GM21447 (cell line): ENCODE measurements around the gene IL36G.

Experiments used
- ATAC-seq: cut with Tn5 transposase; IDR thresholded peaks from one replicate; pipeline ENCODE4 v1.9.1; 2021; ENCODE audit not compliant: unreplicated experiment

Gene IL36G

DNA sequence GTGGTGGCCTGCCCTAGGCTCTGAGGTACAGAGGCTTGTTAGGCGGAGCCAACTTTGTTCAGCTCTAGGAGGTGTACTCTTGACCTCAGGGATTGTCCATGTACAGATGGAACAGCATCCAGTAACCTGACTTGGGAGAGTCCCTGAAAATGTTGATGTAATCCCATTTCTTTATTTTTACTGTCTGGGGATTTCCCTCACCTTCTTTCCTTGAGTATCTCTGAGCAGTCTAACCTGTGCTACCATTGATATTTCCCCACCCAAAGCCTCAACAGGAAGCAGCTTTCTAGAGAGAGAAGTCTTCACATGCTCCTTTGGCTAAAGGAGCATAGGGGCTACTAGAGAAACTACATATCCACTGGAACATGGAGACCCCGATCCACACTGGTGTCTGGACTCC, 37.8 kb downstream of the IL36G start:
- ATAC-seq: no peak

DNA sequence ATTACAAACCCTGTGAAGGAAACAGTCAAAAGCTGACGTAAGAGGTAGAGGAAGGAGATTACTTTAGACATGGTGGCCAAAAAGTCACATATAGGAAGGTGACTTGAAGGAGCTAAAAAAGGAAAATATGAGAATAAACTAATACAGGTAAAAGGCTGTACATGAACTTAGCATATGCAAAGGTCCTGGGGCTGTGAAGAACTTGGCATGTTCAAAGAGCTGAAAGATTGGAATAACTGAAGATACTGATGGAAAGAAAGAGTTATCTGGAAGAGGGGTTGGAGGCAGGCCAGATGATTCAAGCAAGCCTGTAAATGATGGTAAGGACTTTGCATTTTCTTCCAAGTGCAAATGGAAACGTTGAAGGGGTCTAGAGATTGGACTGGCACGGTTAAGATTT, 40.7 kb downstream of the IL36G start:
- no peak for ATAC-seq

DNA sequence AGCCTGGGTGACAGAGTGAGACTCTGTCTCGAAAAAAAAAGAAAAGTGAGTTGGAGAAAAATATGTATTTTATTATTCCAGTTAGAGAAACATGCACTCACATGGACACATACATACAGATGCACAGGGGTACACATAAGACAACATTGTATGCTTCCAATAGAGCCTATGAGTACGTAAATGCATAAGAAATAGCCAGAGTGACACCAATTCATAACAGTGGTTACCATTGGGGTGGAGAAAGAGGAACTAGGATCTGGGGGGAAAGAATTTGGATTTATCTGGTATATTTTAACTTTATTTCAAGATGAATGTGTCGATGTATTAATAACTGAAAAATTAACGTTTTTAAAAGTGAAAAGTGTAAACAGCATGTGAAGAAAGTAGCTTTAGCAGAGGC, 43.5 kb downstream of the IL36G start:
- no peak for ATAC-seq

DNA sequence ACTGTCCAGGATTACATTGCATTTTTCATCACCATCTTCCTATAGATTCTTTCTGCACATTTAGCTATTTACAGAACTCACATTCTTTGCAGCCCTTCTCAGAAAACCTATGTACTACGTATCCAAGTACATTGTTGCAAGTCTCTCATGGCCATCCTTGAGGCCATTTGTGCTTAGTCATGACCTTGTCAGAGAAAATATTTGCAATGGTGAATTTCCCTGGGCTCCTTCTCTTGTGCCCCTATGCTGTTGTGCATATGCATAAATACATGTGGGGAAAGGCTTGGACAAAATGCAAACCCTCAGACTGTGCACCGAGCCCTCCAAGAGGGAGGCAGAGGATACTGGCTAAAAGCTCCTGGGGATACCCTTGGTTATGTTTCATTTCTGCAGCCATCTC, 47.0 kb downstream of the IL36G start:
- ATAC-seq: no peak

DNA sequence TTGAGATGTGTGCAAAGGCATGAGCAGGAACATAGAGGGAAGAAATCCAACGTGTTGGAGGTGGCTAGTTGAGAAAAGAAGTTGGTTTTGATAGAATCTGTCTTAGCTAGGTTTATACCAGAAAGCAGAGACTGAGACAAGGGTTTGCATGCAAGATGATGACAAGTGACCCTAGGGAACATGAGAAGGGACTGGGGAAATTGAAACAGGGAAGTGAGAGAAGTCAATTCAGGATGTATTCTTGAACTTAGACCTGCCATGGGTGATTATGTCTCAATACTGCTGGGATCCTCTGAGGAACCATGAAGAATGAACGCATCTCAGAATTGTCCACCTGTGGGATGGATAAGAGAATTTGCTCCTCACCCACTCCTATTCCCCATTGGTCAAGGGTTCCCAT, 47.9 kb downstream of the IL36G start:
- no peak for ATAC-seq

DNA sequence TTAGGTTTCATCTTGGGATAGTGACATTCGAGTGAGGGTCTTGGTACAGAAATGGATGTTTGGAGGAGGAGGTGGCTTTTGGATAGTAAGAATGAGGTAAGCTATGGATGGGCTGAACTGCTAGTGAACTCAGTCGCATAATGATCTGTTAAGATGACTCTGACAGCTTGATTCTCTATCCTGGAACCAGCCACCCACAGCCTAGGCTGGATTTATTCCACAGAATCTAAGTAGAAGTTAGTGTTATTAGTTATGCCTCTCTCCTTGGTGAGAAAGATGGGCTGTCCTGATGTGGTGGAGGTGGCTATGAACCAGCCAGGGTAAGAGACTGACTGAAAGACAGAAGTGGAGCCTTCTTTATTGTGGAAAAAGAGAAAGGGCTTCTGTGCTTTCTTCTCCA, 49.9 kb downstream of the IL36G start:
- ATAC-seq: no peak

DNA sequence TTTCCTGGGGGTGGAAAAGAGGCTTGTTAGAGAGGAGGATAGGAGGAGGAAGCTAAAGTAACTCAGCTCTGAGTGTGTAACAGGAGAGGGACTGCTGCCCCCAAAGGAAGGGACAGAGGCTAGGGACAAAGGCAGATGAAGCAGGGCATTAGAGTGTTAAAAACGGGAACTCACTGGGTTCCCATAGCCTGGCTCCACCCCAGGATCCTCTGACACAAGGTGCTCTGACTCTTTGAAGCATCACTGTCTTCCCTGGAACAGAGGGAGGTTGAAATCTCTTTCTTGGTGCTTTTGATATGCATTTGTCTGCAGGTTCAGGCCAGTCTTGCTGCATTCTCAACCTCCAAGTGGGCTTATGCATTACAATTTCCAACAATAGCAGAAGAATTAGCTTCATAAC, 50.3 kb downstream of the IL36G start:
- no peak for ATAC-seq

DNA sequence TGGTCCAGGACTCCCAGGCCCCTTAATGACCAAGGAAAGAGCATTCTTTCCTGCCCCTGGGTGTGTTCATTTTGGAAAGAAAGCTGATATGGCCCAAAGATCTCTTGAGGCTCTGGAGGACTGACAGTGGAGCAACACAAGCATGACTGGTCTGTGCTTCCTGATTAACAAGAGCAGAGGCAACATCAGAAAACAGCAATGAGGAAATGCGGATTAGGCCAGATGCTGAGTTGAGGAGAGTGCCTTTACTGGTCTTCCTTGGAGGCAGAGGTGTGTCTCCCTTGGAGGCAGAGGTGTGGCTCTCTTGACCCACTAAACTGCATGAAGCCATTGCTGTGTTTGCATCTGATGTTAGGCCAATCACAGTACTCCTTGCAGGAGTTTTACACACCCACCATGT, 54.9 kb downstream of the IL36G start:
- no peak for ATAC-seq

DNA sequence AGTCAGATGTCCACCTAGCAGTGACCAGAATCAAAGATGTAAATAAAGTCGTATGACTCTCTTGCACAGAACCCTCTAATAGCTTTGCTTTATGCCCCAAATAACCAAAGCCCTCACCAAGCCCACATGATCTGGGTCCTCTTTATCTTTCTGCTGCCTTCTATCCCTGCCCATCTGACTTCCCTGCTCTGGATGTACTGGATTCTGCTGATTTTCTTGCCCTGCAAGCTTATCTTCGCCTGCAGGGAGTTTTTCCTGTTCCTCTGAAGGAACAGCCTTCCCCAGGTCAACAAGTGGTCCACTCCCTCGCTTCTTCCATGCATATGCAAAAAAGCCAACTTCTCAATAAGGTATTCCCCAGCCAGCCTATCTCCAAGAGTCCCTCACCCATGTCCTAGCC, 56.2 kb downstream of the IL36G start:
- no peak for ATAC-seq
